Transverse colon (tissue), 4 donors: ENCODE results near the gene SLC35B2. TPM values are rescaled to one million over a fixed set of nuclear protein-coding genes. Genes with fewer than 3 reads are reported as not detected.

Experiments
- DNase-seq: peaks from one replicate; pipeline ENCODE4 v3.0.0-alpha.2; 2019
- H3K27ac ChIP-seq, 4 donors: fragments of 200-600 bp; sonication (generic); 2 replicates each; pipeline ENCODE4 v1.5.1; 2016 to 2018; ENCODE audit warnings: inconsistent platforms in 4 of 4
- H3K27me3 ChIP-seq: fragments of 200-600 bp; sonication (generic); 2 replicates; pipeline ENCODE4 v1.5.1; 2017; ENCODE audit warnings: inconsistent platforms
- H3K36me3 ChIP-seq, 4 donors: fragments of 200-600 bp; sonication (generic); 2 replicates each; pipeline ENCODE4 v1.5.1; 2017 to 2019; ENCODE audit warnings: inconsistent platforms in 4 of 4
- H3K4me1 ChIP-seq, 4 donors: fragments of 200-600 bp; sonication (generic); 2 replicates each; pipeline ENCODE4 v1.5.1; 2017 to 2020; ENCODE audit warnings: inconsistent platforms in 4 of 4
- H3K4me3 ChIP-seq, 4 donors: fragments of 200-600 bp; sonication (generic); 1 replicate in 1 of 4; 2 replicates in 3 of 4; pipeline versions ENCODE4 v1.5.1 to v1.6.1; 2017 to 2019; ENCODE audit warnings: inconsistent platforms in 4 of 4
- H3K9me3 ChIP-seq, 2 donors: fragments of 200-600 bp; sonication (generic); 2 replicates each; pipeline ENCODE4 v1.5.1; 2017 to 2019; ENCODE audit warnings: inconsistent platforms in 2 of 2
- CTCF ChIP-seq, 5 experiments: fragments of 200-600 bp in 3 of 5; fragments of 450-650 bp in 2 of 5; sonication (generic) in 3 of 5; IDR thresholded peaks; 1 replicate in 2 of 5; 2 replicates in 3 of 5; pipeline ENCODE4 v1.5.1; 2016 to 2017; ENCODE audit warnings: antibody characterized with exemption in 5 of 5, inconsistent platforms in 3 of 5, mild to moderate bottlenecking in 2 of 5, moderate library complexity in 1 of 5
- EP300 ChIP-seq: sonication (generic); formaldehyde crosslinking; IDR thresholded peaks from one replicate; pipeline ENCODE4 v1.6.1; 2017; ENCODE audit warnings: antibody characterized with exemption, low read depth
- POLR2A ChIP-seq: fragments of 450-650 bp; IDR thresholded peaks from one replicate; pipeline ENCODE4 v1.6.1; 2016; ENCODE audit warnings: antibody characterized with exemption, mild to moderate bottlenecking, moderate library complexity
- POLR2AphosphoS5 ChIP-seq, 3 donors: sonication (generic); formaldehyde crosslinking; IDR thresholded peaks; one replicate each; pipeline ENCODE4 v1.6.1; 2016; ENCODE audit warnings: antibody characterized with exemption in 3 of 3
- WGBS, 2 donors: methylation state at CpG; one replicate each; pipeline ENCODE4 v1.1.5; 2018; ENCODE audit warnings: low coverage in 1 of 2; 5-methylcytosine and 5-hydroxymethylcytosine counted together
- in situ Hi-C, 4 donors: fragments of 200-750 bp; cut with MboI; loops; one replicate each; pipeline versions ENCODE4 v1.15.0 to v1.15.1; 2017; ENCODE audit warnings: low sequenced_read_pairs in 3 of 4, low pct_ligation_motif_present in 1 of 4, low pct_unique_long_range_greater_than_20kb in 1 of 4
- intact Hi-C: fragments of 100-400 bp; cut with DNase I; formaldehyde crosslinking; loops from one replicate; pipeline ENCODE4 v1.15.1; 2023; ENCODE audit warnings: low total_unique reads
- small RNA-seq, 4 donors: library from RNA; depleted of rRNA; stranded (forward); fragments of <200 nt; gene quantifications; one replicate each; pipeline ENCODE3, GENCODE V24; 2016
- total RNA-seq, 4 donors: library from RNA; depleted of rRNA; stranded (reverse); fragments of >200 nt; gene quantifications; one replicate each; pipeline ENCODE4 v1.1.0, GENCODE V29; 2016

The SLC35B2 gene
- total RNA-seq, 4 donors from 2014 or later, result 9.0 to 36.4 (median 22.5) TPM

- H3K36me3 ChIP-seq, result no peaks in the 10 kb centered on the region
- no peak for TF ChIP-seq POLR2A
- TF ChIP-seq POLR2AphosphoS5 (IDR thresholded peaks at IDR 0.05), result no peak
- TF ChIP-seq EP300, result no peak
- no peak for TF ChIP-seq CTCF (IDR thresholded peaks at IDR 0.05)
- no peaks in the 10 kb centered on the region for H3K9me3 ChIP-seq
- no peak for DNase-seq
- no peak within 1 kb of the TSS for H3K4me3 ChIP-seq
- in situ Hi-C loops (no loop called here), intact Hi-C loops (no loop called here)
- WGBS, 2 donors, result 6 to 23% methylated on average over 3 to 7 of the region's 7 CpGs
- peaks cover 22 to 55% (median 41%) of the 10 kb centered on the region in 4 donors for H3K4me1 ChIP-seq
- H3K27ac ChIP-seq, result peak within 1 kb of the TSS; percentile 48 to 94 (median 86)
- H3K27me3 ChIP-seq, result no peaks in the 10 kb centered on the region
These were observed 40.5 kb downstream of the SLC35B2 start, which contains the start of gene MYMX for GRCh38 chr6:44216677-44217331. MYMX (plus strand) TSS chr6:44216926; CDS start chr6:44217472, 546 bp downstream.

DNA sequence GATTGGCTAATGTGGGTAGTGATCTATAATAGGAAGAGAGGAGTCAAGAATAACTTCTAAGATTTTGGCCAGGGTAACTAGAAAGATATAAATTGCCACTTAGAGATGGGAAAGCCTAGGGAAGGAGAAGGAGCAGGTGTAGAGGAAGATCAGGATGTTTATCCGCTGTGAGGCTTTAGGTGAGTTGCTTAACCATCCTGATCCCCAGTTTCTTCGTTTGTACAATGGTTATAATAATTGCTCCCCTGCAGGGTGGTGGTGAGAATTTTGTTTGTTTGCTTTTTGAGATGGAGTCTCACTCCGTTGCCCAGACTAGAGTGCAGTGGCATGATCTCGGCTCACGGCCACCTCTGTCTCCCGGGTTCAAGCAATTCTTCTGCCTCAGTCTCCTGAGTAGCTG, 43.0 kb downstream of the SLC35B2 start:
- Histone ChIP-seq H3K36me3 (no peaks in the 10 kb centered on the region), H3K27me3 (no peaks in the 10 kb centered on the region), H3K27ac (no peak overlapping the region), H3K9me3 (no peaks in the 10 kb centered on the region), H3K4me3 (no peak overlapping the region), H3K4me1 (peaks cover 11 to 31% (median 23%) of the 10 kb centered on the region in 4 donors)
- intact Hi-C loops (loop anchor here (2.0 kb wide), 1 partner anchor 36 kb away; no protein-coding TSS in a partner anchor), in situ Hi-C loops (no loop called here)
- no peak for TF ChIP-seq EP300
- no peak for TF ChIP-seq CTCF (IDR thresholded peaks at IDR 0.05)
- no peak for TF ChIP-seq POLR2A
- TF ChIP-seq POLR2AphosphoS5 (IDR thresholded peaks at IDR 0.05), result no peak
- WGBS, 2 donors, result 85% methylated on average over 6 of the region's 6 CpGs; no CpG with 5 or more reads in 1 of the 2 donors
- no peak for DNase-seq

DNA sequence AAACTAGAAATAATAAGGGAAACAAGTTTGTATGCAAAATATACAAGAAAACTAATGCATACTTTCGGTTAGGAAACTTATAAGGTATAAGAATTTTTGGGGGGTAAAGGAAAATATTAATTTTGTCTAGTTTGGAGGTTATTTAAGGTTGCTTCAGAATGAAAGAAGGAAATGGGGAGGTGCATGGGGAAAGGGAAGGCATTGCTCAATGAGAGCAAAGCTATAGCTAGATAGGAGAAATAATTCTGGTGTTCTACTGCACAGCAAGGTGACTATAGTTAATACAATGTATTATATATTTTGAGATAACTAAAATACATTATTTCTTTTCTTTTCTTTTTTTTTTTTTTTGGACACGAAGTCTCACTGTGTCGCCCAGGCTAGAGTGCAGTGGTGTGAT, 46.0 kb downstream of the SLC35B2 start:
- H3K36me3 ChIP-seq, result no peaks in the 10 kb centered on the region

GRCh38 chr6:44207966-44208365, 49.4 kb downstream of the SLC35B2 start:
- Histone ChIP-seq H3K27me3 (no peaks in the 10 kb centered on the region), H3K4me3 (no peak overlapping the region), H3K9me3 (no peaks in the 10 kb centered on the region), H3K4me1 (peaks cover 0 to 13% (median 7%) of the 10 kb centered on the region in 4 donors), H3K27ac (no peak overlapping the region), H3K36me3 (no peaks in the 10 kb centered on the region)
- 88 to 93% methylated on average over 2 to 6 of the region's 6 CpGs for WGBS, 2 donors
- DNase-seq, result no peak
- intact Hi-C loops (no loop called here), in situ Hi-C loops (no loop called here)
- TF ChIP-seq POLR2AphosphoS5 (IDR thresholded peaks at IDR 0.05), result no peak
- TF ChIP-seq CTCF (IDR thresholded peaks at IDR 0.05), result no peak
- no peak for TF ChIP-seq POLR2A
- no peak for TF ChIP-seq EP300

More for the DNA sequence above, 46.0 kb downstream of the SLC35B2 start:
- Histone ChIP-seq H3K27me3 (no peaks in the 10 kb centered on the region), H3K9me3 (no peaks in the 10 kb centered on the region), H3K4me1 (peaks cover 0 to 3% (median 0%) of the 10 kb centered on the region in 4 donors), H3K27ac (no peak overlapping the region), H3K4me3 (no peak overlapping the region)
- in situ Hi-C loops (no loop called here), intact Hi-C loops (no loop called here)
- no peak for TF ChIP-seq CTCF (IDR thresholded peaks at IDR 0.05)
- TF ChIP-seq EP300, result no peak
- no peak for TF ChIP-seq POLR2A
- TF ChIP-seq POLR2AphosphoS5 (IDR thresholded peaks at IDR 0.05), result no peak
- no peak for DNase-seq
- 82 to 94% methylated on average over 3 of the region's 3 CpGs for WGBS, 2 donors

Small RNAs within 50 kb of the gene (small RNA-seq; reads per million reads assigned to genes)
- 0 reads per million in 4 donors for gene RN7SL811P

Other genes with a start within 250 kb of the SLC35B2 start
- 10 to 100 TPM; 15.5 to 54.6 (median 45.9) TPM for gene MRPL14, start 130.1 kb downstream of the SLC35B2 start, total RNA-seq
- gene TMEM63B, start 130.0 kb downstream of the SLC35B2 start, total RNA-seq, result 100 to 1,000 TPM in 2 of 4 donors, 10 to 100 TPM in 2; 35.0 to 258 (median 89.4) TPM
- gene CAPN11, start 98.7 kb downstream of the SLC35B2 start, total RNA-seq, result 10 to 100 TPM in 1 of 4 donors, 1 to 10 TPM in 2, not detected in 1; 1.6 to 19.8 (median 4.9) TPM
- gene MYMX, start 40.6 kb downstream of the SLC35B2 start, total RNA-seq, result under 1 TPM in 1 of 4 donors, not detected in 3; 0.95 TPM
- gene SLC29A1, start 33.9 kb downstream of the SLC35B2 start, total RNA-seq, result 10 to 100 TPM; 25.1 to 45.2 (median 35.6) TPM
- 100 to 1,000 TPM; 105 to 371 (median 242) TPM for gene HSP90AB1, start 10.4 kb downstream of the SLC35B2 start, total RNA-seq
- 10 to 100 TPM in 3 of 4 donors, 1 to 10 TPM in 1; 2.6 to 67.3 (median 19.0) TPM for gene NFKBIE, start 8.0 kb upstream of the SLC35B2 start, total RNA-seq
- gene TMEM151B, start 12.9 kb upstream of the SLC35B2 start, total RNA-seq, result 1 to 10 TPM in 2 of 4 donors, under 1 TPM in 2; 0.14 to 3.8 (median 1.7) TPM
- 10 to 100 TPM in 3 of 4 donors, 1 to 10 TPM in 1; 9.1 to 18.3 (median 14.8) TPM for gene AARS2, start 55.8 kb upstream of the SLC35B2 start, total RNA-seq
- gene SPATS1, start 85.1 kb upstream of the SLC35B2 start, total RNA-seq, result not detected
- 10 to 100 TPM in 3 of 4 donors, 1 to 10 TPM in 1; 8.2 to 49.6 (median 15.2) TPM for gene CDC5L, start 130.2 kb upstream of the SLC35B2 start, total RNA-seq